ENCODE results near the gene GPR137B. TPM values are rescaled to one million over a fixed set of nuclear protein-coding genes. Genes with fewer than 3 reads are reported as not detected.
"Not testable (repeated sequence)": the region's sequence is repeated elsewhere in the genome, so short reads cannot be mapped to it uniquely, and the experiment has no call there.

GPR137B gene
- total RNA-seq, result 9.4 and 14.8 TPM in 2 replicates

DNA sequence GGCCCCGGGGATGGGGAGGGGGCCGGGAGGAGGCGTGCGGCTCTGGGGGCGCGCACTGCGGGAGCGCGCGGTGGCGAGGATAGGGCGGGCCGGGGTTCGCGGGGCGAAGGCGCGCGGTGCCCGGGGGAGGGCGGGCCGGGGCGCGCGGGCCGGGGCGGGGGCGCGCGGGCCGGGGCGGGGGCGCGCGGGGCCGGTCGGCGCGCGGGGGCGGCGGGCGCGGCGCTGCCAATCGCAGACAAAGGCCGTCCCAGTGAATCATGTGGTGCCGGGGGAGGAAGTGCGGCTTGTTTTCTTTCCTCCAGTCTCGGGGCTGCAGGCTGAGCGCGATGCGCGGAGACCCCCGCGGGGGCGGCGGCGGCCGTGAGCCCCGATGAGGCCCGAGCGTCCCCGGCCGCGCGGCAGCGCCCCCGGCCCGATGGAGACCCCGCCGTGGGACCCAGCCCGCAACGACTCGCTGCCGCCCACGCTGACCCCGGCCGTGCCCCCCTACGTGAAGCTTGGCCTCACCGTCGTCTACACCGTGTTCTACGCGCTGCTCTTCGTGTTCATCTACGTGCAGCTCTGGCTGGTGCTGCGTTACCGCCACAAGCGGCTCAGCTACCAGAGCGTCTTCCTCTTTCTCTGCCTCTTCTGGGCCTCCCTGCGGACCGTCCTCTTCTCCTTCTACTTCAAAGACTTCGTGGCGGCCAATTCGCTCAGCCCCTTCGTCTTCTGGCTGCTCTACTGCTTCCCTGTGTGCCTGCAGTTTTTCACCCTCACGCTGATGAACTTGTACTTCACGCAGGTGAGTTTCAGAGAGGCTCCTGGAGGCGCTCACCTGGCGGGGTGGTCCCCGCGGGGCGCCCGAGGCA, at the start of gene GPR137B:
TSS of gene GPR137B (plus strand) at position 287 of the 851 bp plus-strand sequence. CDS start at position 371, 84 bp downstream.
- no peak for DNase-seq (ENCODE audit: low read depth)

DNA sequence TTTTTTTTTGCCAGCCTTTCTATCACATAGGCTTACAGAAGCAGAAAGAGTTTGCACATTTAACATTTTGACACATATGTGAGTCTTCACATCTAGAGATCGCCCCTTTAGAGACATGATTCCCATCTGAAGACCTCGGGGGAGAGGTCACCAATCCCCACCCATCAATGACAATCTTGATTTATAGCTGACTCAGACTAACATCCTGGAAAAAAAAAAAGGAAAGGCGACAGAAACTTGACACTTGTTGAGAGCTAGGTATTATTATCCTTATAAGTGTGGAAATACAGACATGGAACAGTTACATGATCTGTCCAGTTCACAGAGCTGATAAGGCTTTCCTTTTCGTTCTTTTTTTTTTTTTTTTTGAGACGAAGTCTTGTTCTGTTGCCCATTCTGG, 49.4 kb upstream of the GPR137B start:
- no peak overlapping the region for H3K4me3 ChIP-seq (ENCODE audit: low read depth, low read length)
- TF ChIP-seq CTCF (conservative IDR thresholded peaks at IDR 0.05; ENCODE audit: low read depth, low read length), result no peak
- DNase-seq (ENCODE audit: low read depth), result no peak

More for the DNA sequence above, at the start of gene GPR137B:
- TF ChIP-seq CTCF (conservative IDR thresholded peaks at IDR 0.05; ENCODE audit: low read depth, low read length), result no peak
- peak within 1 kb of the TSS; percentile 89 for H3K4me3 ChIP-seq (ENCODE audit: low read depth, low read length)

DNA sequence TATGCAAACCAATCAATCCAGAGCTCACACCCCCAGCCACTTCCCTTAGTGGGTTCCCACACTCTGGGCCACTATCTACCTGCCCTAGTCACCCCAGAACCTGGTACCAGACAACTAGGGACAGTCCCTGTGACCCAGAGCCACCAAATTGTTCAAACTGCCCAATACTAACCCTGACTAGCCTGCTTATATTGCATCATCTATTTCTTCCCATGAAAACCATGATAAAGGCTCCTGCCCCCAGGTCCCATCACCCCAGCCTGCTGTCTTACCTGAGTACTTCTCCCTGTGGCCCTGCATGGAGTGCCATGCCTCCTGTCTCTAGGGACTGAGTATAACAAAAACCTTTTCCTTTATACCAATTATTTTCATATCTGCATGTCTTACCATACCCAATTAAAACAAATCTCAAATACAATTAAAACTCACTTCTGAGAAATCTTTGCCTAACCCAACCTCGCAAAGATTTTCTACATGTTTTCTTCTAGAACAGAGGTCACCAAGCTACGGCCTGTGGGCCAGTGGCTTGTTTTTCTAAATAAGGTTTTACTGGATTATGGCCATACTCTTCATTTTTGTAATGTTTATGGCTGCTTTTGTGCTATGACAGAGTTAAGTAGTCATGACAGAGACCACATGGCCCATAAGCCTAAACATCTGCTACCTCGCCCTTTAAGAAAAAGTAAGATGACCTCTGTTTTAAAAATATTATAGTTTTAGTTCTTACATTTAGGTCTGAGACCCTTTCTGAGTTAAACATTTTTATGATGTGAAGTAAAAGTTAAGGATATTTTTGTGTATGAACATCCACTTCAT, 46.4 kb upstream of the GPR137B start:
- DNase-seq (ENCODE audit: low read depth), result no peak
- no peak overlapping the region for H3K4me3 ChIP-seq (ENCODE audit: low read depth, low read length)
- no peak for TF ChIP-seq CTCF (conservative IDR thresholded peaks at IDR 0.05; ENCODE audit: low read depth, low read length)

- DNase-seq (ENCODE audit: low read depth), result peak; percentile 18
- not testable (repeated sequence) for H3K4me3 ChIP-seq (ENCODE audit: low read depth, low read length)
Observed at GRCh38 chr1:236096660-236097482, 45.5 kb upstream of the GPR137B start.

- no peak overlapping the region for H3K4me3 ChIP-seq (ENCODE audit: low read depth, low read length)
- DNase-seq (ENCODE audit: low read depth), result no peak
- no peak for TF ChIP-seq CTCF (conservative IDR thresholded peaks at IDR 0.05; ENCODE audit: low read depth, low read length)
Observed at GRCh38 chr1:236098267-236098666, 44.1 kb upstream of the GPR137B start.

DNA sequence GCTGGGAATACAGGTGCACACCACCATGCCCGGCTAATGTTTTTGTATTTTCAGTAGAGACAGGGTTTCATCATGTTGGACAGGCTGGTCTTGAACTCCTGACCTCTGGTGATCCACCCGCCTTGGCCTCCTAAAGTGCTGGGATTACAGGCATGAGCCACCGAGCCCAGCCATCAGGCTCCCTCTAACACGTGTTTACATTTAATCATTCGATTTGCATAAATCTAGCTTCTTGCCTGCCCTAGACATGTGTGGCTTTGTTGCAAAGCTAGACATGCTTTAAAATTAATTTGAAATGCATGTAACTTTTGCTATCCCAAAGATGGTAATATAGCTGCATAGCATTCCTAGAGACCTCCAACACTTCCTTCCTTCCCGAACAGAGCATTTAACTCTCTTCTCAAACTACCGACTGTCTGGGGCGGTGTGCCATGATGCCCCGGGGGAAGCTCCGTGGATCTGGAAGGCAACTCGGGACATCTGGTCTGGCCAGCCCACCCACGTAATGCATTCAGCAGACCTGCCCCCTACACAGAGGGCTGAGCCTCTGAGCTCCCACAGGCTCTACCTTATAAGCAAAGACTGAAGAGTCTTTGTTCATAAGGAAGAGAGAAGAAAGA, 42.9 kb upstream of the GPR137B start:
- no peak for DNase-seq (ENCODE audit: low read depth)
- TF ChIP-seq CTCF (conservative IDR thresholded peaks at IDR 0.05; ENCODE audit: low read depth, low read length), result no peak
- H3K4me3 ChIP-seq (ENCODE audit: low read depth, low read length), result no peak overlapping the region
